Measurements from ENCODE around the gene PCIF1.

The PCIF1 gene

GRCh38 chr20:45909336-45909808 is 25.1 kb upstream of the PCIF1 start:
- no peak for TF ChIP-seq CTCF (IDR thresholded peaks at IDR 0.05)
- Histone ChIP-seq H3K27me3 (peaks cover 21% of the 10 kb centered on the region), H3K27ac (peak overlapping the region; percentile 57), H3K36me3 (peaks cover 3% of the 10 kb centered on the region), H3K9me3 (no peaks in the 10 kb centered on the region), H3K4me3 (ENCODE audit: low read depth in 1 of 2, low read length in 1 of 2) (no peak overlapping the region), H3K4me1 (ENCODE audit: control insufficient read depth in 1 of 2, insufficient read depth in 1 of 2, low read depth in 1 of 2, low read length in 1 of 2) (peaks cover 34 to 40% of the 10 kb centered on the region in 2 experiments)

- H3K9me3 ChIP-seq: no peaks in the 10 kb centered on the region
- H3K36me3 ChIP-seq: peaks cover under 1% of the 10 kb centered on the region
- TF ChIP-seq CTCF (IDR thresholded peaks at IDR 0.05): no peak
- H3K4me1 ChIP-seq (ENCODE audit: control insufficient read depth in 1 of 2, insufficient read depth in 1 of 2, low read depth in 1 of 2, low read length in 1 of 2): peaks cover 38 to 40% of the 10 kb centered on the region in 2 experiments
- H3K27me3 ChIP-seq: peaks cover 21% of the 10 kb centered on the region
- H3K27ac ChIP-seq: peak overlapping the region; percentile 57
- H3K4me3 ChIP-seq (ENCODE audit: low read depth in 1 of 2, low read length in 1 of 2): peak overlapping the region; percentile 65 to 67
These were observed 24.4 kb upstream of the PCIF1 start for GRCh38 chr20:45909817-45910669.

- no peaks in the 10 kb centered on the region for H3K36me3 ChIP-seq
- no peak for TF ChIP-seq CTCF (IDR thresholded peaks at IDR 0.05)
- H3K9me3 ChIP-seq: no peaks in the 10 kb centered on the region
- H3K27ac ChIP-seq: peak overlapping the region; percentile 57
- peak overlapping the region; percentile 65 to 67 for H3K4me3 ChIP-seq (ENCODE audit: low read depth in 1 of 2, low read length in 1 of 2)
- H3K27me3 ChIP-seq: peaks cover 21% of the 10 kb centered on the region
- H3K4me1 ChIP-seq (ENCODE audit: control insufficient read depth in 1 of 2, insufficient read depth in 1 of 2, low read depth in 1 of 2, low read length in 1 of 2): peaks cover 36 to 44% of the 10 kb centered on the region in 2 experiments
These were observed 23.6 kb upstream of the PCIF1 start for GRCh38 chr20:45910670-45911485.

- no peak for TF ChIP-seq CTCF (IDR thresholded peaks at IDR 0.05)
- Histone ChIP-seq H3K27ac (peak within 1 kb of the TSS; percentile 57), H3K4me1 (ENCODE audit: control insufficient read depth in 1 of 2, insufficient read depth in 1 of 2, low read depth in 1 of 2, low read length in 1 of 2) (peaks cover 36 to 44% of the 10 kb centered on the region in 2 experiments), H3K4me3 (ENCODE audit: low read depth in 1 of 2, low read length in 1 of 2) (peak within 1 kb of the TSS; percentile 65 to 67), H3K27me3 (peaks cover 21% of the 10 kb centered on the region), H3K9me3 (no peaks in the 10 kb centered on the region), H3K36me3 (no peaks in the 10 kb centered on the region)
These were observed 22.8 kb upstream of the PCIF1 start, which contains the start of gene PLTP for GRCh38 chr20:45911486-45912343. PLTP (minus strand) TSS chr20:45912155; CDS start chr20:45911452, 703 bp downstream.

- Histone ChIP-seq H3K27me3 (peaks cover 21% of the 10 kb centered on the region), H3K4me3 (ENCODE audit: low read depth in 1 of 2, low read length in 1 of 2) (peak overlapping the region in 1 of 2 experiments; percentile 67), H3K27ac (no peak overlapping the region), H3K36me3 (no peaks in the 10 kb centered on the region), H3K4me1 (ENCODE audit: control insufficient read depth in 1 of 2, insufficient read depth in 1 of 2, low read depth in 1 of 2, low read length in 1 of 2) (peaks cover 36 to 44% of the 10 kb centered on the region in 2 experiments), H3K9me3 (no peaks in the 10 kb centered on the region)
- TF ChIP-seq CTCF (IDR thresholded peaks at IDR 0.05): no peak
These were observed 22.2 kb upstream of the PCIF1 start for GRCh38 chr20:45912344-45912682.
